AG04449 (cell line): ENCODE data around the gene DPH6.
"Not testable (repeated sequence)": the region's sequence is repeated elsewhere in the genome, so short reads cannot be mapped to it uniquely, and the experiment has no call there.

Source experiments
- CTCF ChIA-PET: fragments of 350-600 bp; formaldehyde crosslinking; extraction: SDS; loops from one replicate; lab custom pipeline; 2021; ENCODE audit warnings: antibody characterized with exemption; lab: Yijun Ruan, JAX
- POLR2A ChIA-PET: fragments of 400-600, 350-600 bp; formaldehyde crosslinking; extraction: SDS; loops from one replicate; lab custom pipeline; 2020; ENCODE audit warnings: antibody characterized with exemption, inconsistent platforms; lab: Yijun Ruan, JAX
- DNase-seq: peaks from one replicate; pipeline ENCODE4 v3.0.0-alpha.2; 2010; ENCODE audit warnings: low read depth, low spot score
- H3K4me3 ChIP-seq: 2 replicates; pipeline ENCODE4 v1.5.1; 2011; ENCODE audit warnings: low read depth, mild to moderate bottlenecking, control low read depth, low read length
- TF ChIP-seq, protein P1 (sequence below): IDR thresholded peaks from one replicate; pipeline ENCODE4 v1.5.1; 2011; ENCODE audit warnings: mild to moderate bottlenecking, moderate library complexity, low read length, control low read depth, inconsistent platforms; ENCODE audit not compliant: insufficient read depth; ENCODE audit errors: missing control alignments

Gene DPH6

DNA sequence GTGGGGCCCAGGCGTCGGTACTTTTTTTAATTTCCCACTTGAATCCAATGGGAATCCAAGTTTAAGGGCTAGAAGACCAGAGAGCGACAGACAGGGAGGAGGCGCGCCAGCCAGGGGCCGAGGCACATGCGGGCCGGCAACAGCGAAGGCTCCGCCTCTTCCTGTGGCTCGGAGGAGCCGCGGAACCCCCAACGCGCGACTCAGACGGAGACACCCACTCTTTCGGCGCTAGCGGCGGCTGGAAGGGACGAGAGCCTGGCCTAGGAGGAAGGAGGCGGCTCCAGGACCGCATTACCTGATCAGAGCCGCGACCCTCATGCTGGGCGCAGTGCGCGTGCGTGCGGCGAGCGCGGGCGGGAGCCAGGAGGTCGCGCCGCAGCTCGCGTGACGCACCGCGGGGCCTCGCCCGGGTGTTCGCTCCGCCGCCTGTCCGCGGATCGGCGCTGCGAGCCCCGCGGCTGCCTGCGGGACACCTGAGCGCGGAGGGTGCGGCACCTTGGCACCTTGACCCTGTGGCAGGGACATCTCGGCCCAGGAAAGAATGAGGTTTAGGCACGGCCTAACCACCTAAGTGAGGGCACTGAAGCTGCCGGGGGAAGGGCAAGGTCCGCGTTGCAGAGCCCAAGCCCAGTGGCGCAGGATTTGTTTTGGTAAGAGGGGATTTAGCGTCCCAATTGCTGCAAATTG is at the start of gene DPH6:
Gene DPH6 (minus strand): TSS at position 342 of the 687 bp plus-strand sequence. CDS start 24 bp downstream, at position 318.
- TF ChIP-seq, protein P1, sequence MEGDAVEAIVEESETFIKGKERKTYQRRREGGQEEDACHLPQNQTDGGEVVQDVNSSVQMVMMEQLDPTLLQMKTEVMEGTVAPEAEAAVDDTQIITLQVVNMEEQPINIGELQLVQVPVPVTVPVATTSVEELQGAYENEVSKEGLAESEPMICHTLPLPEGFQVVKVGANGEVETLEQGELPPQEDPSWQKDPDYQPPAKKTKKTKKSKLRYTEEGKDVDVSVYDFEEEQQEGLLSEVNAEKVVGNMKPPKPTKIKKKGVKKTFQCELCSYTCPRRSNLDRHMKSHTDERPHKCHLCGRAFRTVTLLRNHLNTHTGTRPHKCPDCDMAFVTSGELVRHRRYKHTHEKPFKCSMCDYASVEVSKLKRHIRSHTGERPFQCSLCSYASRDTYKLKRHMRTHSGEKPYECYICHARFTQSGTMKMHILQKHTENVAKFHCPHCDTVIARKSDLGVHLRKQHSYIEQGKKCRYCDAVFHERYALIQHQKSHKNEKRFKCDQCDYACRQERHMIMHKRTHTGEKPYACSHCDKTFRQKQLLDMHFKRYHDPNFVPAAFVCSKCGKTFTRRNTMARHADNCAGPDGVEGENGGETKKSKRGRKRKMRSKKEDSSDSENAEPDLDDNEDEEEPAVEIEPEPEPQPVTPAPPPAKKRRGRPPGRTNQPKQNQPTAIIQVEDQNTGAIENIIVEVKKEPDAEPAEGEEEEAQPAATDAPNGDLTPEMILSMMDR = no peak
- peak; percentile 3 for DNase-seq
- H3K4me3 ChIP-seq = peak within 1 kb of the TSS; percentile 85
- ChIA-PET POLR2A (interaction anchor here (0.6 to 0.8 kb wide), 2 partner anchors 192 to 1555 kb away, joined by 3 to 4 read pairs; no protein-coding TSS in a partner anchor), CTCF (interaction anchor here (0.6 to 1.0 kb wide), 2 partner anchors 11 to 21 kb away, joined by 3 read pairs; no protein-coding TSS in a partner anchor)

- no peak for DNase-seq
- TF ChIP-seq, protein P1 = no peak
- CTCF ChIA-PET = no interaction called here
- H3K4me3 ChIP-seq = no peak overlapping the region
- POLR2A ChIA-PET = no interaction called here
Observed at GRCh38 chr15:35595656-35596055, 49.7 kb upstream of the DPH6 start.

DNA sequence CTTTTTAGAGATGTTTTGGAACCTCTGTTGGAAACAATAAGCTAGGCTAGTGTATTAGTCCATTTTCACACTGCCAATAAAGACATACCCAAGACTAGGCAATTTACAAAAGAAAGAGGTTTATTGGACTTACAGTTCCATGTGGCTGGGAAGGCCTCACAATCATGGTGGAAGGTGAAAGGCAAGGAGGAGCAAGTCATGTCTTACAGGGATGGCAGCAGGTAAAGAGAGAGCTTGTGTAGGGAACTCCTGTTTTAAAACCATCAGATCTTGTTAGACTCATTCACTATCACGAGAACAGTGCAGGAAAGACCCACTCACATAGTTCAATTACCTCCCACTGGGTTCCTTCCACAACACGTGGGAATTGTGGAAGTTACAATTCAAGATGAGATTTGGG is 46.0 kb upstream of the DPH6 start:
- DNase-seq, H3K4me3 ChIP-seq, CTCF ChIA-PET, POLR2A ChIA-PET: not testable (repeated sequence)

DNA sequence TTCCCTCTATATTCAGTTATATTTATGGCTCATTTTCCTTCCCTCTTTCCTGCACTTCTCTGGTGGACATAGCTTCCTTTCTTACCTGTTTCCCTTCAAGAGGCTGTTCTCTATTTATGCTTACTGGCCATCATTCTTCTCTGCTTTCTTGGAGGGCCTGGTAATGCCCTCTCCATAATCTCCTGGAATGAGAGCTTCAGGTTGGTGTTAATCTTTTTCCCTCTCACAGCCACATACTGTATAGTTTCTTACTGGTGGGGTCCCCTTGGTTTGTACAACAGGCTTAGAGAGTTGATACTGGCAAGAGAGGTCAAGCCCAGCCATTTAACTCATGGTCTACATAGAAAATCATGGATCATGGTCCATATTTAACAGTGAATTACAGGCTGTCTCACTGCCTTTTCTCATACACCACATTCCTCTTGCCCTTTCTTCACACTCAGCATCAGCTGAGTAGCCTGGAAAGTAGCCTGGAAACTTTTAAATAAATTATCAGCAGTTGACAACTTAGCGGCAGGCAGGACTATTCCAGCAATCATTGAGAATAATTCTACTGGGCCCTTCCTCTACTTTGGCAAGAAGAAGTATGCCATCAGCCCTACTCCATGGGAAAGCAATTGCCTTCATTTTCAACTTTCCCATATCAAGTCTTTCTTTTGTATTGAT is 38.0 kb upstream of the DPH6 start:
- TF ChIP-seq, protein P1 = no peak
- no peak for DNase-seq
- ChIA-PET CTCF (interaction anchor here (0.6 kb wide), 1 partner anchor 13 kb away, joined by 3 read pairs; no protein-coding TSS in a partner anchor), POLR2A (no interaction called here)
- H3K4me3 ChIP-seq = no peak overlapping the region

DNA sequence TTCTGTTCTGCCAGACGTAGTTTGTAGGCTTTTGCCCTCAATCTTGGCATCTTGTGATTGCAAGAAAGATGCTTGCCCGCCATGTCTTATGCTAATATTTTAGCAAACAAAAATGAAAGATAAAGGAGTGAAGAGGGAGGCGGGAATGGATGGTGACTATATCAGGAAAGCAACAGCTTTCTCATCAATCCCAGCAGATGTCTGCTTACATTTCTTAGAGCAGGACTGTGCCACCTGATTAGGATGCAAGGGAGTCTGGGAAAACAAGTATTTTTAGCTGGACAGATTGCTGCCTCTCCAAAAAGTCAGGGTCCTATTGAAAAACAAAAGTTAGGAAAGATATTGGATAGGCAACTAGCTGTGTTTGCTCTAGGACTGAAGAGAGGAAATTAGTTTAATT is 34.6 kb upstream of the DPH6 start:
- H3K4me3 ChIP-seq = no peak overlapping the region
- DNase-seq = no peak
- ChIA-PET POLR2A (no interaction called here), CTCF (no interaction called here)
- TF ChIP-seq, protein P1 = no peak

- H3K4me3 ChIP-seq = no peak overlapping the region
- CTCF ChIA-PET = interaction anchor here (0.7 kb wide), 1 partner anchor 21 kb away, joined by 3 read pairs; no protein-coding TSS in a partner anchor
- TF ChIP-seq, protein P1 = no peak
- POLR2A ChIA-PET = no interaction called here
- DNase-seq = no peak
Observed at GRCh38 chr15:35567392-35567791, 21.4 kb upstream of the DPH6 start.
